Neural cell (in vitro differentiated cells): Measurements from ENCODE around the gene OR14C36. TPM values are rescaled to one million over a fixed set of nuclear protein-coding genes. Genes with fewer than 3 reads are reported as not detected.

Experiments
- H2AFZ ChIP-seq: fragments of 200-600, 300-800 bp; sonication (generic), shearing (Covaris generic); 2 replicates; pipeline ENCODE4 v1.6.0; 2014; ENCODE audit warnings: low read depth, mild to moderate bottlenecking, antibody characterized with exemption, low read length, moderate library complexity
- H3F3A ChIP-seq: fragments of 200-600 bp; shearing (Covaris generic); 2 replicates; pipeline ENCODE4 v1.6.1; 2016; ENCODE audit warnings: mild to moderate bottlenecking, moderate library complexity, mixed read lengths, antibody characterized with exemption, low read length; ENCODE audit not compliant: insufficient read depth, poor library complexity, severe bottlenecking
- H3K27ac ChIP-seq: fragments of 200-600, 300-800 bp; sonication (generic), shearing (Covaris generic); 2 replicates; pipeline ENCODE4 v1.5.1; 2014; ENCODE audit warnings: mild to moderate bottlenecking, low read length, moderate library complexity
- H3K27me3 ChIP-seq: fragments of 300-800, 200-600 bp; sonication (generic), shearing (Covaris generic); 2 replicates; pipeline ENCODE4 v1.6.0; 2014; ENCODE audit warnings: mild to moderate bottlenecking, low read depth, low read length, moderate library complexity; ENCODE audit not compliant: insufficient read depth
- H3K36me3 ChIP-seq: fragments of 300-800, 200-600 bp; sonication (generic), shearing (Covaris generic); 2 replicates; pipeline ENCODE4 v1.5.1; 2014; ENCODE audit warnings: mild to moderate bottlenecking, antibody characterized with exemption, low read length, moderate library complexity; ENCODE audit not compliant: insufficient read depth
- H3K4me2 ChIP-seq: fragments of 300-800, 200-600 bp; sonication (generic), shearing (Covaris generic); 2 replicates; pipeline ENCODE4 v1.6.0; 2014; ENCODE audit warnings: mild to moderate bottlenecking, low read length
- H3K4me3 ChIP-seq: fragments of 300-800, 200-600 bp; sonication (generic), shearing (Covaris generic); 2 replicates; pipeline ENCODE4 v1.5.1; 2014; ENCODE audit warnings: mild to moderate bottlenecking, low read length, moderate library complexity
- H3K79me2 ChIP-seq: fragments of 200-600 bp; shearing (Covaris generic); replicated peaks from 2 replicates; pipeline ENCODE4 v1.6.0; 2014; ENCODE audit warnings: mild to moderate bottlenecking, low read length, moderate library complexity; ENCODE audit not compliant: insufficient read depth
- H3K9ac ChIP-seq: fragments of 300-800, 200-600 bp; sonication (generic), shearing (Covaris generic); 2 replicates; pipeline ENCODE4 v1.6.1; 2016; ENCODE audit warnings: mild to moderate bottlenecking, low read length, mixed read lengths
- H3K9me2 ChIP-seq: fragments of 200-600 bp; shearing (Covaris generic); 2 replicates; pipeline ENCODE4 v1.6.1; 2016; ENCODE audit warnings: mild to moderate bottlenecking, low read length, mixed read lengths; ENCODE audit not compliant: insufficient read depth
- H3K9me3 ChIP-seq: fragments of 200-600, 300-800 bp; sonication (generic), shearing (Covaris generic); 2 replicates; pipeline ENCODE4 v1.6.1; 2016; ENCODE audit warnings: mild to moderate bottlenecking, mixed run types, low read length, moderate library complexity, mixed read lengths
- H4K20me1 ChIP-seq: fragments of 200-600 bp; shearing (Covaris generic); 2 replicates; pipeline ENCODE4 v1.6.1; 2016; ENCODE audit warnings: mild to moderate bottlenecking, mixed run types; ENCODE audit not compliant: insufficient read depth
- EP300 ChIP-seq: fragments of 450-650 bp; conservative IDR thresholded peaks from 2 replicates; pipeline ENCODE4 v1.6.1; 2014; ENCODE audit warnings: antibody characterized with exemption, mild to moderate bottlenecking, moderate library complexity; ENCODE audit not compliant: poor library complexity, severe bottlenecking
- EZH2 ChIP-seq: fragments of 200-600, 300-800 bp; shearing (Covaris generic), sonication (generic); IDR thresholded peaks from 2 replicates; pipeline ENCODE4 v1.6.1; 2014; ENCODE audit warnings: antibody characterized with exemption, low read length, borderline replicate concordance, mild to moderate bottlenecking; ENCODE audit not compliant: insufficient read depth, poor library complexity, severe bottlenecking
- MXI1 ChIP-seq: fragments of 450-650 bp; conservative IDR thresholded peaks from 2 replicates; pipeline ENCODE4 v1.6.1; 2014; ENCODE audit warnings: antibody characterized with exemption, mild to moderate bottlenecking; ENCODE audit not compliant: poor library complexity, severe bottlenecking
- POLR2AphosphoS5 ChIP-seq: IDR thresholded peaks from 2 replicates; pipeline ENCODE4 v1.6.1; 2012
- RAD21 ChIP-seq: fragments of 450-650 bp; conservative IDR thresholded peaks from 2 replicates; pipeline ENCODE4 v1.6.1; 2014; ENCODE audit warnings: antibody characterized with exemption, mild to moderate bottlenecking, moderate library complexity
- SMC3 ChIP-seq: fragments of 450-650 bp; conservative IDR thresholded peaks from 2 replicates; pipeline ENCODE4 v1.6.1; 2014; ENCODE audit warnings: antibody characterized with exemption, mild to moderate bottlenecking, moderate library complexity; ENCODE audit not compliant: poor library complexity
- TAF1 ChIP-seq: IDR thresholded peaks from 2 replicates; pipeline ENCODE4 v1.6.1; 2012; ENCODE audit warnings: low read depth
- polyA plus RNA-seq: library from polyadenylated mRNA; depleted of rRNA; stranded (reverse); fragments of >200 nt; gene quantifications from 2 replicates; pipeline ENCODE4 v1.2.3, GENCODE V29; 2014
- TF ChIP-seq, protein P1 (sequence below): IDR thresholded peaks from 2 replicates; pipeline ENCODE4 v1.6.1; 2012; ENCODE audit warnings: borderline replicate concordance
- TF ChIP-seq, protein P2 (sequence below): fragments of 450-650 bp; IDR thresholded peaks from 2 replicates; pipeline ENCODE4 v1.5.1; 2014; ENCODE audit warnings: antibody characterized with exemption, mild to moderate bottlenecking, moderate library complexity; ENCODE audit not compliant: poor library complexity, severe bottlenecking

OR14C36 gene
- polyA plus RNA-seq, 1 donor from 2014 or later: not detected

DNA sequence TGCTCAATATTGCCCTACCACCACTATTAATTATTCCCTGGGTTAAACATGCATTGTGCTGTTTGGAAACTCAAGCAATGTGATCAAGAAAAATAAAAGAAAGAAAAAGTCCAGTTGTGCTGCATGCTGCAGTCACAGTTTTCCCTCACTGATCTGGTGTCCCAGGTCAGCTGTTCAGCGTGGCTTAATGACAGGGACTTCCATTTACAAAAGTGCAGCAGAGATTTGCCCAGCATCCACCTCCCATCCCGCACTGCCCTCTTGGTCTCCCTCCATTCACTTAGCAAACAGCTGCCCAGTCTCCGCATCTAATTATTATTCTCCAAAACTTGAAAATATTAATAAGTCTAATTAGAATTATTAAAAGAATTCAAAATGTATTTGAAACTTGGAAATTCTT, 10.8 kb downstream of the OR14C36 start:
- peaks cover 11% of the 10 kb centered on the region for H3K9me3 ChIP-seq
- H3K27ac ChIP-seq: no peak overlapping the region
- no peaks in the 10 kb centered on the region for H3K9me2 ChIP-seq
- H3K4me2 ChIP-seq: no peak overlapping the region
- H3K27me3 ChIP-seq: no peaks in the 10 kb centered on the region
- TF ChIP-seq EZH2: no peak
- TF ChIP-seq POLR2AphosphoS5: no peak
- no peak for TF ChIP-seq SMC3
- TF ChIP-seq, protein P1, sequence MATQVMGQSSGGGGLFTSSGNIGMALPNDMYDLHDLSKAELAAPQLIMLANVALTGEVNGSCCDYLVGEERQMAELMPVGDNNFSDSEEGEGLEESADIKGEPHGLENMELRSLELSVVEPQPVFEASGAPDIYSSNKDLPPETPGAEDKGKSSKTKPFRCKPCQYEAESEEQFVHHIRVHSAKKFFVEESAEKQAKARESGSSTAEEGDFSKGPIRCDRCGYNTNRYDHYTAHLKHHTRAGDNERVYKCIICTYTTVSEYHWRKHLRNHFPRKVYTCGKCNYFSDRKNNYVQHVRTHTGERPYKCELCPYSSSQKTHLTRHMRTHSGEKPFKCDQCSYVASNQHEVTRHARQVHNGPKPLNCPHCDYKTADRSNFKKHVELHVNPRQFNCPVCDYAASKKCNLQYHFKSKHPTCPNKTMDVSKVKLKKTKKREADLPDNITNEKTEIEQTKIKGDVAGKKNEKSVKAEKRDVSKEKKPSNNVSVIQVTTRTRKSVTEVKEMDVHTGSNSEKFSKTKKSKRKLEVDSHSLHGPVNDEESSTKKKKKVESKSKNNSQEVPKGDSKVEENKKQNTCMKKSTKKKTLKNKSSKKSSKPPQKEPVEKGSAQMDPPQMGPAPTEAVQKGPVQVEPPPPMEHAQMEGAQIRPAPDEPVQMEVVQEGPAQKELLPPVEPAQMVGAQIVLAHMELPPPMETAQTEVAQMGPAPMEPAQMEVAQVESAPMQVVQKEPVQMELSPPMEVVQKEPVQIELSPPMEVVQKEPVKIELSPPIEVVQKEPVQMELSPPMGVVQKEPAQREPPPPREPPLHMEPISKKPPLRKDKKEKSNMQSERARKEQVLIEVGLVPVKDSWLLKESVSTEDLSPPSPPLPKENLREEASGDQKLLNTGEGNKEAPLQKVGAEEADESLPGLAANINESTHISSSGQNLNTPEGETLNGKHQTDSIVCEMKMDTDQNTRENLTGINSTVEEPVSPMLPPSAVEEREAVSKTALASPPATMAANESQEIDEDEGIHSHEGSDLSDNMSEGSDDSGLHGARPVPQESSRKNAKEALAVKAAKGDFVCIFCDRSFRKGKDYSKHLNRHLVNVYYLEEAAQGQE: no peak
- TF ChIP-seq, protein P2, sequence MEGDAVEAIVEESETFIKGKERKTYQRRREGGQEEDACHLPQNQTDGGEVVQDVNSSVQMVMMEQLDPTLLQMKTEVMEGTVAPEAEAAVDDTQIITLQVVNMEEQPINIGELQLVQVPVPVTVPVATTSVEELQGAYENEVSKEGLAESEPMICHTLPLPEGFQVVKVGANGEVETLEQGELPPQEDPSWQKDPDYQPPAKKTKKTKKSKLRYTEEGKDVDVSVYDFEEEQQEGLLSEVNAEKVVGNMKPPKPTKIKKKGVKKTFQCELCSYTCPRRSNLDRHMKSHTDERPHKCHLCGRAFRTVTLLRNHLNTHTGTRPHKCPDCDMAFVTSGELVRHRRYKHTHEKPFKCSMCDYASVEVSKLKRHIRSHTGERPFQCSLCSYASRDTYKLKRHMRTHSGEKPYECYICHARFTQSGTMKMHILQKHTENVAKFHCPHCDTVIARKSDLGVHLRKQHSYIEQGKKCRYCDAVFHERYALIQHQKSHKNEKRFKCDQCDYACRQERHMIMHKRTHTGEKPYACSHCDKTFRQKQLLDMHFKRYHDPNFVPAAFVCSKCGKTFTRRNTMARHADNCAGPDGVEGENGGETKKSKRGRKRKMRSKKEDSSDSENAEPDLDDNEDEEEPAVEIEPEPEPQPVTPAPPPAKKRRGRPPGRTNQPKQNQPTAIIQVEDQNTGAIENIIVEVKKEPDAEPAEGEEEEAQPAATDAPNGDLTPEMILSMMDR: no peak
- no peak for TF ChIP-seq EP300
- TF ChIP-seq RAD21: no peak
- TF ChIP-seq MXI1: no peak
- no peaks in the 10 kb centered on the region for H3K79me2 ChIP-seq
- H3K4me3 ChIP-seq: no peak overlapping the region
- no peak overlapping the region for H3K9ac ChIP-seq
- no peaks in the 10 kb centered on the region for H4K20me1 ChIP-seq
- H2AFZ ChIP-seq: no peak overlapping the region
- no peaks in the 10 kb centered on the region for H3K36me3 ChIP-seq
- H3F3A ChIP-seq: no peaks in the 10 kb centered on the region

DNA sequence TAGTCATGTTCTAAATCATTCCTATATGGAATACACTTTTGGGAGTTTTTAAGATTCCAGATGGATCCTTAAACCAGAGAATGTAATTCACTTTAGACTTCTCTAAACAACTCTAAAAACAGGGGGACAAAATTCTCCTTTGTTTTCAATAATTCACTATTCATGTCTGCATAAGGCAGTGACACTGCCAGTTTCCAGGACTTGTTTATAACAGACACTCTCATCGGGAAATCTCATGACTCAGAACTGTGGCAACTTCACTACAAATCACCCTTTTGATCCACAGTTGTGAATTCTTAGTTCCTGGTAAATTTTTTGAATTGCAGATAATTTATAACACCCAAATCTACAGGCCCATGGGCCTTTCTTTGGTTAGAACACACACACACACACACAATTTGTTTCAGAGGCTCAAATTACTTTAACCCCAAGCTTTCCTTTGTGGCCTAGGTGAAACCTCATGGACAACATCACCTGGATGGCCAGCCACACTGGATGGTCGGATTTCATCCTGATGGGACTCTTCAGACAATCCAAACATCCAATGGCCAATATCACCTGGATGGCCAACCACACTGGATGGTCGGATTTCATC, 12.6 kb downstream of the OR14C36 start, which contains the start of gene OR2T4:
Gene OR2T4 (plus strand): TSS at position 545 of the 595 bp plus-strand sequence. CDS start 0 bp downstream, at position 545.
- no peak within 1 kb of the TSS for H3K27ac ChIP-seq
- H3K4me2 ChIP-seq: no peak within 1 kb of the TSS
- H3K36me3 ChIP-seq: no peaks in the 10 kb centered on the region
- H4K20me1 ChIP-seq: no peaks in the 10 kb centered on the region
- no peak within 1 kb of the TSS for H3K9ac ChIP-seq
- no peak within 1 kb of the TSS for H2AFZ ChIP-seq
- no peaks in the 10 kb centered on the region for H3K9me2 ChIP-seq
- no peaks in the 10 kb centered on the region for H3K79me2 ChIP-seq
- H3F3A ChIP-seq: no peaks in the 10 kb centered on the region
- TF ChIP-seq, protein P2: no peak
- TF ChIP-seq EP300 (no peak), EZH2 (no peak), SMC3 (no peak), TAF1 (no peak), MXI1 (no peak)
- TF ChIP-seq, protein P1: no peak
- no peaks in the 10 kb centered on the region for H3K27me3 ChIP-seq
- H3K4me3 ChIP-seq: no peak within 1 kb of the TSS
- H3K9me3 ChIP-seq: peaks cover 11% of the 10 kb centered on the region
